H9 (cell line): ENCODE data around the gene CLIP4. TPM values are rescaled to one million over a fixed set of nuclear protein-coding genes. Genes with fewer than 3 reads are reported as not detected.
"Not testable (repeated sequence)": the region's sequence is repeated elsewhere in the genome, so short reads cannot be mapped to it uniquely, and the experiment has no call there.

Source experiments
- DNase-seq: peaks from one replicate; pipeline ENCODE4 v3.0.0-alpha.2; 2017
- H2AFZ ChIP-seq: one replicate; pipeline ENCODE4 v1.6.1; 2013; ENCODE audit warnings: mild to moderate bottlenecking, low read length, control low read depth, moderate library complexity
- H2AK5ac ChIP-seq: 2 replicates; pipeline ENCODE4 v1.6.1; 2013; ENCODE audit warnings: low read length, control low read depth, mixed read lengths; ENCODE audit not compliant: insufficient read length
- H2BK120ac ChIP-seq: one replicate; pipeline ENCODE4 v1.6.1; 2013; ENCODE audit warnings: low read depth, mild to moderate bottlenecking, low read length, control low read depth, inconsistent platforms; ENCODE audit not compliant: poor library complexity, severe bottlenecking
- H2BK12ac ChIP-seq: 2 replicates; pipeline ENCODE4 v1.6.1; 2013; ENCODE audit warnings: low read length, control low read depth, mixed read lengths, low read depth; ENCODE audit not compliant: insufficient read length
- H2BK15ac ChIP-seq: 2 replicates; pipeline ENCODE4 v1.6.1; 2013; ENCODE audit warnings: low read depth, low read length, control low read depth
- H2BK20ac ChIP-seq: one replicate; pipeline ENCODE4 v1.6.1; 2013; ENCODE audit warnings: low read depth, mild to moderate bottlenecking, low read length, control low read depth, inconsistent platforms; ENCODE audit not compliant: poor library complexity, severe bottlenecking
- H2BK5ac ChIP-seq: 2 replicates; pipeline ENCODE4 v1.6.1; 2013; ENCODE audit warnings: low read length, control low read depth, mixed read lengths; ENCODE audit not compliant: insufficient read length
- H3K14ac ChIP-seq: 2 replicates; pipeline ENCODE4 v1.6.1; 2013; ENCODE audit warnings: low read length, control low read depth; ENCODE audit not compliant: insufficient read depth
- H3K18ac ChIP-seq: 2 replicates; pipeline ENCODE4 v1.6.1; 2013; ENCODE audit warnings: low read depth, mild to moderate bottlenecking, mixed read lengths, low read length, control low read depth; ENCODE audit not compliant: insufficient read length
- H3K23ac ChIP-seq: 2 replicates; pipeline ENCODE4 v1.6.1; 2013; ENCODE audit warnings: low read length, control low read depth, mixed read lengths, low read depth; ENCODE audit not compliant: insufficient read length
- H3K23me2 ChIP-seq: 2 replicates; pipeline ENCODE4 v1.6.1; 2013; ENCODE audit warnings: low read depth, mild to moderate bottlenecking, mixed read lengths, low read length, control low read depth; ENCODE audit not compliant: insufficient read length, poor library complexity, severe bottlenecking
- H3K27ac ChIP-seq: 2 replicates; pipeline ENCODE4 v1.5.1; 2013; ENCODE audit warnings: low read length, control low read depth, mixed read lengths, low read depth; ENCODE audit not compliant: insufficient read length
- H3K27me3 ChIP-seq: 2 replicates; pipeline ENCODE4 v1.6.1; 2013; ENCODE audit warnings: low read length, control low read depth, inconsistent platforms; ENCODE audit not compliant: insufficient read depth
- H3K4ac ChIP-seq: 2 replicates; pipeline ENCODE4 v1.6.1; 2013; ENCODE audit warnings: low read depth, mild to moderate bottlenecking, control low read depth, inconsistent platforms, low read length, moderate library complexity
- H3K4me1 ChIP-seq: 2 replicates; pipeline ENCODE4 v1.6.1; 2013; ENCODE audit warnings: low read length, control low read depth, inconsistent platforms; ENCODE audit not compliant: insufficient read depth
- H3K4me2 ChIP-seq: 2 replicates; pipeline ENCODE4 v1.6.1; 2013; ENCODE audit warnings: low read length, control low read depth, mixed read lengths; ENCODE audit not compliant: insufficient read length, insufficient read depth
- H3K56ac ChIP-seq: 2 replicates; pipeline ENCODE4 v1.6.1; 2013; ENCODE audit warnings: low read depth, mild to moderate bottlenecking, mixed read lengths, low read length, control low read depth; ENCODE audit not compliant: insufficient read length
- H3K79me1 ChIP-seq: 2 replicates; pipeline ENCODE4 v1.6.1; 2013; ENCODE audit warnings: low read depth, mild to moderate bottlenecking, moderate library complexity, low read length, control low read depth, inconsistent platforms; ENCODE audit not compliant: insufficient read depth, poor library complexity, severe bottlenecking
- H3K79me2 ChIP-seq: 2 replicates; pipeline ENCODE4 v1.6.1; 2013; ENCODE audit warnings: low read length, control low read depth, inconsistent platforms; ENCODE audit not compliant: insufficient read depth
- H3K9ac ChIP-seq: 2 replicates; pipeline ENCODE4 v1.6.1; 2013; ENCODE audit warnings: low read length, control low read depth, mixed read lengths; ENCODE audit not compliant: insufficient read length; ENCODE audit errors: extremely low read depth
- H3K9me3 ChIP-seq: one replicate; pipeline ENCODE4 v1.6.1; 2013; ENCODE audit warnings: low read depth, low read length, inconsistent platforms; ENCODE audit not compliant: control insufficient read depth
- H3T11ph ChIP-seq: one replicate; pipeline ENCODE4 v1.6.1; 2013; ENCODE audit warnings: mild to moderate bottlenecking, low read length, control low read depth, inconsistent platforms
- H4K20me1 ChIP-seq: one replicate; pipeline ENCODE4 v1.6.1; 2013; ENCODE audit not compliant: control insufficient read depth, insufficient read length, insufficient read depth
- H4K5ac ChIP-seq: 2 replicates; pipeline ENCODE4 v1.6.1; 2013; ENCODE audit warnings: low read depth, mild to moderate bottlenecking, mixed read lengths, low read length, control low read depth; ENCODE audit not compliant: insufficient read length
- H4K8ac ChIP-seq: replicated peaks from 2 replicates; pipeline ENCODE4 v1.6.1; 2013; ENCODE audit warnings: low read length, control low read depth, mixed read lengths, low read depth; ENCODE audit not compliant: insufficient read length
- H4K91ac ChIP-seq: 2 replicates; pipeline ENCODE4 v1.6.1; 2013; ENCODE audit warnings: low read depth, mild to moderate bottlenecking, moderate library complexity, mixed read lengths, low read length, control low read depth; ENCODE audit not compliant: insufficient read length
- H3K27ac Mint-ChIP-seq, 3 experiments: 2 replicates in 2 of 3; 3 replicates in 1 of 3; pipeline ENCODE4 v1.8.0; 2020 to 2021; ENCODE audit warnings: mixed read lengths in 3 of 3, mild to moderate bottlenecking in 1 of 3, moderate library complexity in 1 of 3
- H3K27me3 Mint-ChIP-seq: 2 replicates; pipeline ENCODE4 v1.8.0; 2021; ENCODE audit warnings: low read depth, mild to moderate bottlenecking, moderate library complexity, mixed read lengths
- H3K36me3 Mint-ChIP-seq, 3 experiments: 2 replicates in 2 of 3; 3 replicates in 1 of 3; pipeline ENCODE4 v1.8.0; 2020 to 2021; ENCODE audit warnings: low read depth in 3 of 3, mixed read lengths in 3 of 3; ENCODE audit not compliant: insufficient read depth in 1 of 3
- H3K4me1 Mint-ChIP-seq, 2 experiments: 2 replicates each; pipeline ENCODE4 v1.8.0; 2020; ENCODE audit warnings: mixed read lengths in 2 of 2
- H3K4me3 Mint-ChIP-seq, 2 experiments: 2 replicates in 1 of 2; 3 replicates in 1 of 2; pipeline ENCODE4 v1.8.0; 2020 to 2021; ENCODE audit warnings: mild to moderate bottlenecking in 2 of 2, mixed read lengths in 2 of 2, moderate library complexity in 1 of 2
- H3K9me3 Mint-ChIP-seq, 2 experiments: 2 replicates in 1 of 2; 3 replicates in 1 of 2; pipeline ENCODE4 v1.8.0; 2020; ENCODE audit warnings: mild to moderate bottlenecking in 2 of 2, mixed read lengths in 2 of 2, moderate library complexity in 1 of 2
- CTCF ChIP-seq: fragments of 200-600 bp; sonication (generic); conservative IDR thresholded peaks from 3 replicates; pipeline ENCODE4 v1.8.0; 2021; ENCODE audit warnings: antibody characterized with exemption, mild to moderate bottlenecking
- WGBS: extraction: QIAGEN DNeasy Blood & Tissue Kit; methylation state at CpG from one replicate; pipeline ENCODE4 v1.1.7; 2013; ENCODE audit warnings: missing lambda C conversion rate, low lambda C conversion rate, mixed read lengths; ENCODE audit not compliant: insufficient read length; ENCODE audit errors: extremely low coverage; 5-methylcytosine and 5-hydroxymethylcytosine counted together
- total RNA-seq: library from RNA; stranded (reverse); gene quantifications from 2 replicates; pipeline ENCODE4 v1.2.1, GENCODE V29; 2021

Gene CLIP4
- total RNA-seq, 1 experiment from 2014 or later: 0.66 TPM

DNA sequence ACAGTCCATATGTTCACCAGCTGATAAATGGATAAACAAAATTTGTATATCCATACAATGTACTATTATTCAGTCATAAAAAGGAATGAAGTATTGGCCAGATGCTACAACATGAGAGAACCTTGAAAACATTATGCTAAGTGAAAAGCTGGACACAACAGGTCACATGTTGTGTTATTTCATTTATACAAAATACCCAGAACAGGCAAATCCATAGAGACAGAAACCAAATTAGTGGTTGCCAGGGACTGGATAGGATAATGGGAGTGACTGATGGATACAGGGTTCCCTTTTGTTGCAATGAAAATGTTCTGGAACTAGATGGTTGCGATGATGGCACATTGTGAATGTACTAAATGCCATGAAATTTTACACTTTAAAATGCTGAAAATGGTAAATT lies 30.7 kb upstream of the CLIP4 start:
- Mint-ChIP-seq H3K27ac (no peak overlapping the region), H3K27me3 (peaks cover 5% of the 10 kb centered on the region), H3K36me3 (peaks cover 0 to 7% (median 3%) of the 10 kb centered on the region in 3 experiments; a peak in 4 of 7 replicates), H3K4me3 (no peak overlapping the region), H3K9me3 (peaks cover 14 to 15% of the 10 kb centered on the region in 2 experiments), H3K4me1 (no peaks in the 10 kb centered on the region)
- H2BK12ac ChIP-seq: no peak overlapping the region
- no peak overlapping the region for H4K91ac ChIP-seq
- H3K9ac ChIP-seq: no peak overlapping the region
- H3K4ac ChIP-seq: no peak overlapping the region
- no peak overlapping the region for H4K8ac ChIP-seq
- peaks cover 6% of the 10 kb centered on the region for H3K9me3 ChIP-seq
- H3K27ac ChIP-seq: no peak overlapping the region
- no peak overlapping the region for H4K5ac ChIP-seq
- no peak overlapping the region for H3K14ac ChIP-seq
- no peak for DNase-seq
- H2BK15ac ChIP-seq: no peak overlapping the region
- no peak overlapping the region for H2AK5ac ChIP-seq
- WGBS: no CpG with 5 or more reads among the region's 1 CpG
- no peak overlapping the region for H2BK5ac ChIP-seq
- no peaks in the 10 kb centered on the region for H3K4me1 ChIP-seq
- H3K56ac ChIP-seq: no peak overlapping the region
- TF ChIP-seq CTCF: no peak
- H3T11ph ChIP-seq: no peak overlapping the region
- H3K79me2 ChIP-seq: no peaks in the 10 kb centered on the region
- H2BK120ac ChIP-seq: no peak overlapping the region
- no peak overlapping the region for H2BK20ac ChIP-seq
- no peak overlapping the region for H2AFZ ChIP-seq
- H4K20me1 ChIP-seq: no peaks in the 10 kb centered on the region
- H3K4me2 ChIP-seq: no peak overlapping the region
- no peaks in the 10 kb centered on the region for H3K79me1 ChIP-seq
- no peaks in the 10 kb centered on the region for H3K23me2 ChIP-seq
- no peak overlapping the region for H3K18ac ChIP-seq
- no peaks in the 10 kb centered on the region for H3K27me3 ChIP-seq
- no peak overlapping the region for H3K23ac ChIP-seq

DNA sequence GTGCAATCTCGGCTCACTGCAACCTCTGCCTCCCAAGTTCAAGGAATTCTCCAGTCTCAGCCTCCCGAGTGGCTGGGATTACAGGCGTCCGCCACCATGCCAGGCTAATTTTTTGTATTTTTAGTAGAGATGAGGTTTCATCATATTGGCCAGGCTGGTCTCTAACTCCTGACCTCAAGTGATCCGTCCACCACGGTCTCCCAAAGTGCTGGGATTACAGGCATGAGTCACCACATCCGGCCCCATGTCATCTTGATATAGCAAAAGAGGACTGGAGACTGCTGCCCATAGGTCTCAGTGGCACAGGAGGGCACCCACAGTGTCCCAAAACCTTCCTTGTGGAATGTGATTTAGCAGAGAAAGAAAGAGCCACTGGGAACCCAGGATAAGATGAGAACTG lies 24.9 kb upstream of the CLIP4 start:
- not testable (repeated sequence) for H3K9ac ChIP-seq, H2BK120ac ChIP-seq, H3K27me3 Mint-ChIP-seq, H2AK5ac ChIP-seq, H3K27ac ChIP-seq, H3K9me3 ChIP-seq, H2BK5ac ChIP-seq, H3K14ac ChIP-seq, H3K36me3 Mint-ChIP-seq, H4K20me1 ChIP-seq, H3K79me1 ChIP-seq, H4K5ac ChIP-seq, H3K4me2 ChIP-seq, H3K4me3 Mint-ChIP-seq, H3K23ac ChIP-seq, H3K18ac ChIP-seq, H3K79me2 ChIP-seq, H3K9me3 Mint-ChIP-seq, H4K91ac ChIP-seq, H3K23me2 ChIP-seq, H3K27ac Mint-ChIP-seq, H3K4me1 Mint-ChIP-seq, H4K8ac ChIP-seq, H2BK20ac ChIP-seq, H3K4ac ChIP-seq, H3K27me3 ChIP-seq, H2BK12ac ChIP-seq, H2BK15ac ChIP-seq, H3K56ac ChIP-seq, H3K4me1 ChIP-seq, H2AFZ ChIP-seq, H3T11ph ChIP-seq, DNase-seq
- WGBS: no CpG with 5 or more reads among the region's 7 CpGs
